DOHH2 (cell line): ENCODE measurements around the gene RNLS.

Experiments used
- H3F3A ChIP-seq: fragments of 200-600 bp; sonication (generic), shearing (Covaris generic); 2 replicates; pipeline ENCODE4 v1.6.0; 2016; ENCODE audit warnings: antibody characterized with exemption, mild to moderate bottlenecking; ENCODE audit not compliant: control insufficient read depth, insufficient read depth
- H3K27ac ChIP-seq: fragments of 200-600 bp; sonication (generic); 2 replicates; pipeline ENCODE4 v1.5.1; 2014; ENCODE audit warnings: low read depth, mild to moderate bottlenecking, low read length, moderate library complexity
- H3K27me3 ChIP-seq: fragments of 200-600 bp; sonication (generic); 2 replicates; pipeline ENCODE4 v1.6.1; 2014; ENCODE audit warnings: mild to moderate bottlenecking, low read length, mixed read lengths; ENCODE audit not compliant: control insufficient read depth
- H3K36me3 ChIP-seq: fragments of 200-600 bp; sonication (generic); 2 replicates; pipeline ENCODE4 v1.6.1; 2014; ENCODE audit warnings: mild to moderate bottlenecking, low read length, moderate library complexity, mixed read lengths; ENCODE audit not compliant: control insufficient read depth
- H3K4me1 ChIP-seq: fragments of 200-600 bp; sonication (generic); 2 replicates; pipeline ENCODE4 v1.6.1; 2014; ENCODE audit warnings: mild to moderate bottlenecking, low read length, mixed read lengths; ENCODE audit not compliant: control insufficient read depth
- H3K4me2 ChIP-seq: fragments of 200-600 bp; sonication (generic); 2 replicates; pipeline ENCODE4 v1.6.0; 2014; ENCODE audit warnings: mild to moderate bottlenecking, low read length, moderate library complexity
- H3K4me3 ChIP-seq: fragments of 200-600 bp; sonication (generic); 2 replicates; pipeline ENCODE4 v1.5.1; 2014; ENCODE audit warnings: mild to moderate bottlenecking, low read length, mixed read lengths
- H3K79me2 ChIP-seq: fragments of 200-600 bp; sonication (generic); 2 replicates; pipeline ENCODE4 v1.6.1; 2014; ENCODE audit warnings: mild to moderate bottlenecking, low read length, mixed read lengths; ENCODE audit not compliant: control insufficient read depth
- H3K9me2 ChIP-seq: fragments of 200-600 bp; sonication (generic); replicated peaks from 2 replicates; pipeline ENCODE4 v1.6.1; 2014; ENCODE audit warnings: mild to moderate bottlenecking, low read length, mixed read lengths; ENCODE audit not compliant: control insufficient read depth
- H3K9me3 ChIP-seq: fragments of 200-600 bp; sonication (generic); 2 replicates; pipeline ENCODE4 v1.6.1; 2014; ENCODE audit warnings: antibody characterized with exemption, low read length, mixed read lengths; ENCODE audit not compliant: control insufficient read depth, insufficient read depth
- H4K20me1 ChIP-seq: fragments of 200-600 bp; sonication (generic); 2 replicates; pipeline ENCODE4 v1.6.0; 2014; ENCODE audit warnings: low read depth, mild to moderate bottlenecking, antibody characterized with exemption, low read length, moderate library complexity; ENCODE audit not compliant: control insufficient read depth, insufficient read depth
- EZH2phosphoT487 ChIP-seq: fragments of 200-600 bp; sonication (generic); IDR thresholded peaks from 2 replicates; pipeline ENCODE4 v1.6.1; 2017; ENCODE audit warnings: borderline replicate concordance, mild to moderate bottlenecking, antibody characterized with exemption, low read length, moderate library complexity, mixed read lengths
- TF ChIP-seq, protein P1 (sequence below): fragments of 200-600 bp; sonication (generic); IDR thresholded peaks from one replicate; pipeline ENCODE4 v1.5.1; 2014; ENCODE audit warnings: antibody characterized with exemption, mild to moderate bottlenecking, low read depth, low read length; ENCODE audit not compliant: poor library complexity, severe bottlenecking

The RNLS gene

DNA sequence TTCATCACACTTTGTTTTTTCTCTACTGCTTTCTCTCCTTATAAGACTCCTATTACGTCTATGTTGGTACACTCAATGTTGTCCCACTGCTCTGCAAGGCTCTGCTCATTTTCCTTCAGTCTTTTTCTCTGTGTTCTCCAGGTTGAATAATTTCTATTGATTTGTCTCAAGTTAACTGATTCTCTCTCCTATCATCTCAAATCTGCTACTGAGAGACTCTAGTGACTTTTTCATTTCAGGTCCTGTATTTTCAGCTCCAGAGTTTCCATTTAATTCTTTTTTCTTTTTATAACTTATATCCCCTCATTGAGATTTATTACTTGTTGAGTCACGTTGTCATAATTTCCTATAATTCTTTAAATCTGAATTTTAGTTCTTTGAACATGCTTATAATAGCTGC, 100.9 kb downstream of the RNLS start:
- Histone ChIP-seq H3K9me3 (no peaks in the 10 kb centered on the region), H3K9me2 (no peaks in the 10 kb centered on the region), H4K20me1 (no peaks in the 10 kb centered on the region), H3K4me1 (no peaks in the 10 kb centered on the region), H3K36me3 (no peaks in the 10 kb centered on the region), H3K4me3 (no peak overlapping the region), H3K27ac (no peak overlapping the region), H3K4me2 (no peak overlapping the region), H3K79me2 (no peaks in the 10 kb centered on the region), H3K27me3 (no peaks in the 10 kb centered on the region), H3F3A (no peaks in the 10 kb centered on the region)
- TF ChIP-seq, protein P1, sequence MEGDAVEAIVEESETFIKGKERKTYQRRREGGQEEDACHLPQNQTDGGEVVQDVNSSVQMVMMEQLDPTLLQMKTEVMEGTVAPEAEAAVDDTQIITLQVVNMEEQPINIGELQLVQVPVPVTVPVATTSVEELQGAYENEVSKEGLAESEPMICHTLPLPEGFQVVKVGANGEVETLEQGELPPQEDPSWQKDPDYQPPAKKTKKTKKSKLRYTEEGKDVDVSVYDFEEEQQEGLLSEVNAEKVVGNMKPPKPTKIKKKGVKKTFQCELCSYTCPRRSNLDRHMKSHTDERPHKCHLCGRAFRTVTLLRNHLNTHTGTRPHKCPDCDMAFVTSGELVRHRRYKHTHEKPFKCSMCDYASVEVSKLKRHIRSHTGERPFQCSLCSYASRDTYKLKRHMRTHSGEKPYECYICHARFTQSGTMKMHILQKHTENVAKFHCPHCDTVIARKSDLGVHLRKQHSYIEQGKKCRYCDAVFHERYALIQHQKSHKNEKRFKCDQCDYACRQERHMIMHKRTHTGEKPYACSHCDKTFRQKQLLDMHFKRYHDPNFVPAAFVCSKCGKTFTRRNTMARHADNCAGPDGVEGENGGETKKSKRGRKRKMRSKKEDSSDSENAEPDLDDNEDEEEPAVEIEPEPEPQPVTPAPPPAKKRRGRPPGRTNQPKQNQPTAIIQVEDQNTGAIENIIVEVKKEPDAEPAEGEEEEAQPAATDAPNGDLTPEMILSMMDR = no peak
- no peak for TF ChIP-seq EZH2phosphoT487

DNA sequence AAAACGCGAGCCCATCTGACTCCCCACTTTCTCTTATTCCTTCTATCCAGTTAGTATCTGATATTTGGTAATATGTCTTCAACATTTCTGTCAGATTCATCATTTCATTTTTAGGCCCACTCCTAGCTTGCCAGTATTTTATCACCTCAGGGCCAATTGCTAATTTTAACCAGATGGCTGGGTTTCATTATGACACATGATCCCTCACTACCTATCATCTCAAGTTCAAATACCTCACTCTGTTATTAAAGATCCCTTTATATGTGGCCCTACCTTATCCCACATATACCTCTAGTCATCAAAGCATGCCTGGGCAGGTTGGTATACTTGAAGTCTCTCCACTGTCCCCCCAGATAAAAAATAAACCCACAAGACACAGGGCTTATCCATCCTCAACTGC, 104.9 kb downstream of the RNLS start:
- Histone ChIP-seq H3K4me3 (no peak overlapping the region), H3F3A (no peaks in the 10 kb centered on the region), H3K27me3 (no peaks in the 10 kb centered on the region), H3K4me1 (no peaks in the 10 kb centered on the region), H3K79me2 (no peaks in the 10 kb centered on the region), H3K4me2 (no peak overlapping the region), H4K20me1 (no peaks in the 10 kb centered on the region), H3K36me3 (no peaks in the 10 kb centered on the region), H3K9me3 (no peaks in the 10 kb centered on the region), H3K27ac (no peak overlapping the region), H3K9me2 (no peaks in the 10 kb centered on the region)
- no peak for TF ChIP-seq EZH2phosphoT487
- TF ChIP-seq, protein P1 = no peak

DNA sequence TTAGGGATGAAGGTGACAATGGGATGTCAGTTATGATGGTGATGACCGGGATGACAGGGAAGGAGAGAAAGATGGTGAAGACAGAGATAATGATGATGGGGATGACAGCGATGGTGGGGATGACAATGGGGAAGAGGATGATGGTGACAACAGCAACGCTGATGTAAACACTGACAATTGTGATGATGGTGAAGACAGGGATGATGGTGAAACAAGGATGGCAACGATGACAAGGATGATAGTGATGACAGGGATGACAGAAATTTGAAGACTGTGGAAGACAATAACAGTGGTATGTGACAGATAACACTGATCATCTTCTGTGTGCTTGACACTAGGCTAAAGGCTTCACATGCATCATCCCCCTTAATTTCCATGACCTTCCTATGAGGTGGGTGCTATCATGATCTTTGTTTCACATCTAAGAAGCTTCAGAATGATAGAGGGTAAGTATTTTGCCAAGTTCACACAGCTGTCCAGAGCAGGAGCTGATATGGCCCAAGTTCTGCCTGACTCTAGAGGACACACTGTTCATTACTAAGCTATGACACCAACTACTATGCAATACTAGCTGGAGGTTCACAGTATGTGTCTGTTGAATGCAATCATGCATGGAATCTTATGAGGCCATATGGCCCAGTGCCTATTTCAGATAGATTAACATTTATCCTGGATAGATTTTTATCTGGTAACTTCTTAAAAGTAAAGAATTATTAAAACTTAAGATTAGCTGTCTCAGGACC, 105.6 kb downstream of the RNLS start:
- Histone ChIP-seq H3K27me3 (no peaks in the 10 kb centered on the region), H3K4me2 (no peak overlapping the region), H3K9me2 (no peaks in the 10 kb centered on the region), H3K4me1 (no peaks in the 10 kb centered on the region), H3K27ac (no peak overlapping the region), H3K36me3 (no peaks in the 10 kb centered on the region), H3F3A (no peaks in the 10 kb centered on the region), H3K9me3 (no peaks in the 10 kb centered on the region), H4K20me1 (no peaks in the 10 kb centered on the region), H3K79me2 (no peaks in the 10 kb centered on the region), H3K4me3 (no peak overlapping the region)
- no peak for TF ChIP-seq EZH2phosphoT487
- TF ChIP-seq, protein P1 = no peak
